Measurements from ENCODE around the gene CARM1.

- TF ChIP-seq MEIS2 (CRISPR knock-in tag; IDR thresholded peaks at IDR 0.05) (no peak), BRCA1 (CRISPR knock-in tag; IDR thresholded peaks at IDR 0.05) (no peak), BHLHE40 (IDR thresholded peaks at IDR 0.05; ENCODE audit: low read length) (no peak), FOXP4 (CRISPR knock-in tag; IDR thresholded peaks at IDR 0.05) (no peak), ZNF660 (CRISPR knock-in tag; IDR thresholded peaks at IDR 0.05; ENCODE audit: borderline replicate concordance, low read depth) (no peak), POLR2A (IDR thresholded peaks at IDR 0.05; ENCODE audit: insufficient read depth in 1 of 2, low read depth in 2 of 2, low read length in 2 of 2) (no peak), NFRKB (IDR thresholded peaks at IDR 0.05) (no peak), PHF20 (CRISPR knock-in tag; IDR thresholded peaks at IDR 0.05) (no peak), ZNF33A (CRISPR knock-in tag; IDR thresholded peaks at IDR 0.05; ENCODE audit: borderline replicate concordance) (no peak), CTCF (CRISPR knock-in tag; IDR thresholded peaks at IDR 0.05) (no peak)
- TF ChIP-seq, protein P1, sequence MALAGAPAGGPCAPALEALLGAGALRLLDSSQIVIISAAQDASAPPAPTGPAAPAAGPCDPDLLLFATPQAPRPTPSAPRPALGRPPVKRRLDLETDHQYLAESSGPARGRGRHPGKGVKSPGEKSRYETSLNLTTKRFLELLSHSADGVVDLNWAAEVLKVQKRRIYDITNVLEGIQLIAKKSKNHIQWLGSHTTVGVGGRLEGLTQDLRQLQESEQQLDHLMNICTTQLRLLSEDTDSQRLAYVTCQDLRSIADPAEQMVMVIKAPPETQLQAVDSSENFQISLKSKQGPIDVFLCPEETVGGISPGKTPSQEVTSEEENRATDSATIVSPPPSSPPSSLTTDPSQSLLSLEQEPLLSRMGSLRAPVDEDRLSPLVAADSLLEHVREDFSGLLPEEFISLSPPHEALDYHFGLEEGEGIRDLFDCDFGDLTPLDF (CRISPR knock-in tag; IDR thresholded peaks at IDR 0.05), result no peak
- TF ChIP-seq, protein P2, sequence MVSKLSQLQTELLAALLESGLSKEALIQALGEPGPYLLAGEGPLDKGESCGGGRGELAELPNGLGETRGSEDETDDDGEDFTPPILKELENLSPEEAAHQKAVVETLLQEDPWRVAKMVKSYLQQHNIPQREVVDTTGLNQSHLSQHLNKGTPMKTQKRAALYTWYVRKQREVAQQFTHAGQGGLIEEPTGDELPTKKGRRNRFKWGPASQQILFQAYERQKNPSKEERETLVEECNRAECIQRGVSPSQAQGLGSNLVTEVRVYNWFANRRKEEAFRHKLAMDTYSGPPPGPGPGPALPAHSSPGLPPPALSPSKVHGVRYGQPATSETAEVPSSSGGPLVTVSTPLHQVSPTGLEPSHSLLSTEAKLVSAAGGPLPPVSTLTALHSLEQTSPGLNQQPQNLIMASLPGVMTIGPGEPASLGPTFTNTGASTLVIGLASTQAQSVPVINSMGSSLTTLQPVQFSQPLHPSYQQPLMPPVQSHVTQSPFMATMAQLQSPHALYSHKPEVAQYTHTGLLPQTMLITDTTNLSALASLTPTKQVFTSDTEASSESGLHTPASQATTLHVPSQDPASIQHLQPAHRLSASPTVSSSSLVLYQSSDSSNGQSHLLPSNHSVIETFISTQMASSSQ (IDR thresholded peaks at IDR 0.05; ENCODE audit: low read depth), result no peak
- TF ChIP-seq, protein P2 (CRISPR knock-in tag; IDR thresholded peaks at IDR 0.05; ENCODE audit: borderline replicate concordance), result no peak
Measured at GRCh38 chr19:10889880-10890279, 18.5 kb downstream of the CARM1 start.
